GM08714 (cell line): ENCODE measurements around the gene OR10H1.
"Not testable (repeated sequence)": the region's sequence is repeated elsewhere in the genome, so short reads cannot be mapped to it uniquely, and the experiment has no call there.

ENCODE experiments used
- H3K4me3 ChIP-seq: fragments of 200-500 bp; sonication (Bioruptor generic); 2 replicates; pipeline ENCODE4 v1.5.1; 2014; ENCODE audit warnings: mild to moderate bottlenecking, low read length, inconsistent platforms
- ZNF274 ChIP-seq: IDR thresholded peaks from 2 replicates; pipeline ENCODE4 v1.6.1; 2012; ENCODE audit warnings: mild to moderate bottlenecking, low read depth, low read length

Gene OR10H1

DNA sequence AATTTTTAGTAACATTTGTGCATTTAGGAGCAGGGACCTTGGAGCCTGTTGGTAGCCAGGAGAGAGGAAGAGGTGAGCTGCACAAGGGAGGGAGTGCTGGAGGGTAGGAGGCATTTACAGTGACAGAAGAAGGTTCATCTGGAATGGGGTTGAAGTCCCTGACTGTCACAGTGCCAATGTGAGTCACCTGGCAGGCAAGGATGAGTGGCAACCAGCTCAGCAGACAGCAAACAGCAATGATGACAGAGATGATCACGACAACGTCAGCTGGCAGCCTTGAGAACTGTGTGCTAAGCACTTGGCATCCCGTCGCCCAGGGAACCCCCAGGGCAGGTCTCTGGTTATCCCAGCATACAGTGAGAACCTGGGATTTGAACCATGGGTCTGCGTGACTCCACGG is 25.4 kb downstream of the OR10H1 start:
- TF ChIP-seq ZNF274: no peak

DNA sequence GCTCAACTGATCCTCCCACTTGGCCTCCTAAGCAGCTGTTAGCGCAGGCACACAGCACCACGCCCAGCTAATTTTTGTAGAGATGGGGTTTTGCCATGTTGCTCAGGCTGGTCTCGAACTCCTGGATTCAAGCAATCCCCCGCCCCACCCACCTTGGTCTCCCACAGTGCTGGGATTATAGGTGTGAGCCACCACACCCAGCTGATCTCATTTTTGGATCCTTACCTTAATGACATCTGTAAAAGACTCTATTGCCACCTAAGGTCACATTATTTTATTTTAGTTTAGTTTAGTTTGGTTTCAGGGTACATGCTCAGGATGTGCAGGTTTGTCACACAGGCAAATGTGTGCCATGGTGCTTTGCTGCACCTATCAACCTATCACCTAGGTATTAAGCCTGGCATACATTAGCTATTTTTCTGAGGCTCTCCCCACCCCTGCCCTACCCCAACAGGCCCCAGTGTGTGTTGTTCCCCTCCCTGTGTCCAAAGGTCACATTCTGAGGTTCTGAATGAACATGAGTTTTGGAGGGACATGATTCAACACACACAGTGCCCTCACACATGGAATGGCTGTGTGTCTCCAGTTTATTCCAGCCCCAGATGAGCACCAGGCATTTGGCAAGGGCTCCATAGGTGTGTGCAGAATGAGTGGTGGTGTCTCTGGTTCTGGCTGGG is 26.7 kb downstream of the OR10H1 start:
- TF ChIP-seq ZNF274: no peak
- H3K4me3 ChIP-seq: no peak overlapping the region

More for the DNA sequence above, 25.4 kb downstream of the OR10H1 start:
- no peak overlapping the region for H3K4me3 ChIP-seq

DNA sequence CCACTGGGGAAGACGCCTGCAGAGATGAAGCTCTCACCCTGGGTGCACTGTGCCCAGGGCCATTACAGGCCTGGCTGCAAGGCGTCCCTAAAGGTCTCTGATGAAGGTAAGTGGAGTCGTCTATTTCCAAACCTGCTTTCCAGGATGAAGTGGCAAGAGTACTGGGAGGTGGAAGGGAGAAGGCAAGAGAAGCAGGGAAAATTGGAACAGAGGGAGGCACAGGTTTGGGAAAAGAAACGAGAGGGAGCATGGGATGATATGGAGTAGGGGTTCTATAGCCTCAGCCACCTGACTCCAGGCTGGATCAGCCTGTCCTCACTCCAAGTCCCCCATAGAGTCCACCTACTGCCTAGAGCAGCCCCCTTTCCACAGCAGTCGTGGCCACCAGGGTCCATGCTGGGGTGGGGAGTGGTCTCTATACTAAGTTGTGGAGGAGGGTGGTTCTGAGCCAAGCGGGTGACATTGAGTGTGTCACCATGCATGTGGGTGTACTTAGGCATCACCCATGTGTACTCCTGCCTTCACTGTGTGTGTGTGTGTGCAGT is 27.8 kb downstream of the OR10H1 start, which contains the start of gene OR10H5:
OR10H5 (plus strand) TSS at position 51 of the 545 bp plus-strand sequence. CDS start 6,388 bp downstream, outside the sequence.
- no peak for TF ChIP-seq ZNF274
- no peak within 1 kb of the TSS for H3K4me3 ChIP-seq

GRCh38 chr19:15782896-15783295 is 32.6 kb downstream of the OR10H1 start:
- H3K4me3 ChIP-seq: not testable (repeated sequence)

DNA sequence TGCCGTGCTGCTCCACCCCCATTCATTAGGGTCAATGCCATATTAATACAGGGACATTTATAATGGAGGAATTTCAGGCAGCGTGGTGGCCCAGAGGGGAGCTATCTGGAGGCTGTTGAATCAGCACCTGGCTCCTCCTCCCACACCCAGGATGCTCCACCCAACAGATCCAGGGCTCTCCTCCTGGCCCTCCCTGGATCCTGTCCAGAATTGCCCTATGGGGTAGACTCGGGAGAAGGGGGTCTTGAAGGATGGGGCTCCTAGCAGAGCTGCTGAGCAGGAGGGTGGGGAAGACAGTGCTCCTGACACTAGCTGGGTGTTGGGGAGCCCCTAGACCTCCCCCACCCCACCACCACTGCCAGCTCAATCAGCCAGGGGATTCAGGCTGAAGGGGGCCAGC is 33.3 kb downstream of the OR10H1 start:
- no peak for TF ChIP-seq ZNF274
- H3K4me3 ChIP-seq: no peak overlapping the region

DNA sequence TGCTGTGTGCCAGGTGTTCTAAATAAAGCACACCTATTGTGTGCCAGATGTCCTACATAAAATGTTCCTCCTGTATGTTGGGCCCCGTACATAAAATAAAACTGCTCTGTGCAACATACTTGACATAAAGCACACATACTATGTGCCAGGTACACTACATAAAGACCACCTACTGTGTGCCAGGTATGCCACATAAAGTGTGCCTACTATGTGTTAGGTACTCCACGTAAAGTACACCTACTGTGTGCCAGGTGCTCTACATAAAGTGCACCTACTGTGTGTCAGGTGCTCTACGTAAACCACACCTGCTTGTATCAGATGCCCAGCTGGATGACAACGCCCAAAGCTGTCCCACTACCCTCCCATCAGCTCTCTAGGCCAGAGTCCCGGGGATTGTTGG is 33.8 kb downstream of the OR10H1 start:
- H3K4me3 ChIP-seq: no peak overlapping the region
- no peak for TF ChIP-seq ZNF274

GRCh38 chr19:15780610-15781418 is 34.6 kb downstream of the OR10H1 start:
- TF ChIP-seq ZNF274: no peak
- no peak overlapping the region for H3K4me3 ChIP-seq

DNA sequence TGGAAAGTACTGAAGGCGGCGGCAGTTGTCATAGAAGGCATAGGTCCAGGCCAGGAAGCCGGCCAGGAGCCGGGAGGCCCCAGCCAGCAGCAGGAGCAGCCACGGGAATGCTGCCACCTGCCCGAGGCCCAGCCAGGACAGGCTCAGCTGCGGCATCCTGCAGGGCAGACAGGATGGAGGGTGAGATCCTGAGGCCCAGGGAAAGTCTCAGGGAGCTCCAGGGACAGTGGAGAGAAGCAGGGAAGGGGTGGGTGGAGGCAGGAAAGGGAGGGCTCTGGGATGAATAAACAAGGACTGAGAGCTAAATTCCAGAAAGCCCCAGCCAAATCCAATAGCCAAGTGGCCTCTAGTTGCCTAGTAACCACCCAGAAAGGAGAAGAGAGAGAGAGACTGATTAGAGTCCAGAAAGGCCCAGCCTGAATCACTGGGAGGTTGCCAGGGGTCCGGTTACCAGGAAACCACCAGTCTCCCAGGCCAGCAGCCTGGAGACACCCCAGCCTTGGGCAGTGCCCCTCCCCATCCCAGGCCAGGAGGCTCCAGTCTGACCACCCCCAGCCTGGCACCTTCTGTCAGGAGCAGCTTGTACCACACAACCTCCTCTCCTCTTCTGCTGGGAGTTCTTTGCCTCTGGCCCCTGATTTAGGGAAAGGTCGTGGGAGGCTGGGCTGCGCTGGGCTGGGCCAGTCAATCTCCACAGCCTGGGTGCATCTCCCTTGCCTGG is 35.5 kb downstream of the OR10H1 start:
- H3K4me3 ChIP-seq: no peak overlapping the region
- no peak for TF ChIP-seq ZNF274

DNA sequence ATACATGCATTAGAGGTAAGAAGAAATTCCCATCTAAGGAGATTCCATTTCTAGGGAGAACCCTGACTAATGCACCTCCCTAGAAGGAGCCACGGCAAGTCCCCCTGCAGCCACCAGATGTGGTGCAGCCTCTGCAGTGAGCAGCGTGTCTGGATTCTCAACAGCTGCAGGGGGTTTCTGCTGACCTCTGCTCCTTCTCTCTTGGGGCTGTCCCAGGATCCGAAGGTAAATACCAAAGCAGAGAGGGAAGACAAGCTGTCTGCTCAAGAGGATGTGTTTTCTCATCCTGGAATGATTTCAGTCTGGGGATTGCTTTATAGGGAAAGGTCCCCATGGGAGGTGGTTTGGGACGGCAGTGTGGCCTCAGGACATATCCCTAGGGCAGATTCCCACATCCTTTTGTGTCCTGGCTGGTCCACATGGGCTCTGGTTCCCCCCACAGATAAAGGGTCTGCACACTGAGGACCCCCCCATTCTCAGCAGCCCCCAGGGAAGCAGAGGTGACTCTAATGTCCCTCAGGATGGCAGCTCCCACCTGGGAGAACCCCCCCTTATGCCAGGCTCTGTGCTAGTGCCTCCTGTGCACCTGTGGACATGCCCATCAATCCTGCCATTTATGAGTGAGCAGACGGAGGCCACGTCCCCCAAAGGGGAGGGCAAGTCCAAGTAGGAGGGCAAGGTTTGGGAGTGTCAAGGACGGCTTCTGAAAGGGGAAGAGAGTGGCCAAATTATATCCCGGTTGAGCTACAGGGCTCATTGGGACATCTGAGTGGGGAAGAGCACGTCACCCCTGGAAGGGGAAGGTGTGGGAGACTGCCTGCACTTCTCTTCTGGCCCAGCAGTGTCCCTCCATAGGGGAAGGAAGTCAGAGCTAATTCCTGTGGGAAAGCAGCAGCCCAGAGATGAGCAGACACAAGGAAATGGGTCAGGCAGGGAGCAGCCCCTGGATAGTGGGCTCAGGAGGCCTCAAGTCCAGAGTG is 38.2 kb downstream of the OR10H1 start:
- no peak for TF ChIP-seq ZNF274
- H3K4me3 ChIP-seq: no peak overlapping the region

DNA sequence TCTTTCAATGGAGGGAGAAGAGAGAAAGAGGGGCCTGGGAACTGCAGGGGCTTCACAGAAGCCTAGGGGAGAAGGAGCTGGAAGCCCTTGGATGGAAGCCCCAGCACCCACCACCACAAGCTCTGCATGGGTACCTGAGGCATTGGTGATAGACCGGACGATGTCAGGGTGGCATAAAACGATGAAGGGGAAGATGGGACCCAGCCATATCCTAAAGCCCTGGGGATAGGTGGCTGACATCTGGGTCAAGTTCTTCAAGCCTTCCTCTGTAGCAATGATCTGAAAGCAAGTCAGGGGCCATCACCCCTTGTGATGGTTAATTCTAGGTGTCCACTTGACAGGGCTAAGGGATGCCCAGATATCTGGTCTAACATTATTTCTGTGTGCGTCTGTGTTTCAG is 39.2 kb downstream of the OR10H1 start:
- H3K4me3 ChIP-seq: no peak overlapping the region
- TF ChIP-seq ZNF274: no peak

DNA sequence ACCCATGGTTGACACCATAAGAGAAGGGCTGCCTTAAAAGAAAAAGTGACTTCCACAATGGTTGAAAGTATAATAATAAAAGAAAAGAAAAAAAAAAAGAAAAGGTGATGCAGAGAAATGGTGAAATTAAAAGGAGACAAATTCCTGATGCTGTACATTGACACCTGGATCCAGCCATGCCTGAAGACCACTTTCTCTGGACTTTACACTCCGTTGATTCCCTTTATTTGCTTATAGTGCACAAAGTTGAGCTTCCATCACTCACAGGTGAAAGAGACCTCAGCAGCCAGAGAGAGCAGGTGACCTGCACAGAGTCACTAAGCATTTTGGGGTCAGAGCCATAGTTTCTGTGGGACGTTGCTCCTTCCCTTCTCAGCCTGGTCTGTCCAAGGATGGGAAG is 40.2 kb downstream of the OR10H1 start:
- no peak overlapping the region for H3K4me3 ChIP-seq
- no peak for TF ChIP-seq ZNF274

- H3K4me3 ChIP-seq: not testable (repeated sequence)
These were observed 41.3 kb downstream of the OR10H1 start for GRCh38 chr19:15774159-15774558.

- no peak for TF ChIP-seq ZNF274
These were observed 45.9 kb downstream of the OR10H1 start for GRCh38 chr19:15769586-15769985.

More at GRCh38 chr19:15769586-15769985, 45.9 kb downstream of the OR10H1 start:
- H3K4me3 ChIP-seq: no peak overlapping the region
